HEK293 (cell line): Measurements from ENCODE around the gene ARPP19.

Experiments used
- KLF1 ChIP-seq: fragments of 450-650 bp; formaldehyde crosslinking; IDR thresholded peaks from 2 replicates; pipeline ENCODE4 v1.5.1; 2016; ENCODE audit warnings: missing biosample characterization, missing genetic modification characterization
- ZNF155 ChIP-seq: fragments of 450-650 bp; formaldehyde crosslinking; IDR thresholded peaks from 2 replicates; pipeline ENCODE4 v1.5.1; 2016; ENCODE audit warnings: missing biosample characterization, missing genetic modification characterization
- TF ChIP-seq, protein P1 (sequence below): fragments of 450-650 bp; IDR thresholded peaks from 2 replicates; pipeline ENCODE4 v1.5.1; 2018; ENCODE audit warnings: missing biosample characterization, missing genetic modification characterization
- TF ChIP-seq, protein P2 (sequence below): fragments of 450-650 bp; formaldehyde crosslinking; IDR thresholded peaks from 2 replicates; pipeline ENCODE4 v1.5.1; 2016; ENCODE audit warnings: missing biosample characterization, missing genetic modification characterization

DNA sequence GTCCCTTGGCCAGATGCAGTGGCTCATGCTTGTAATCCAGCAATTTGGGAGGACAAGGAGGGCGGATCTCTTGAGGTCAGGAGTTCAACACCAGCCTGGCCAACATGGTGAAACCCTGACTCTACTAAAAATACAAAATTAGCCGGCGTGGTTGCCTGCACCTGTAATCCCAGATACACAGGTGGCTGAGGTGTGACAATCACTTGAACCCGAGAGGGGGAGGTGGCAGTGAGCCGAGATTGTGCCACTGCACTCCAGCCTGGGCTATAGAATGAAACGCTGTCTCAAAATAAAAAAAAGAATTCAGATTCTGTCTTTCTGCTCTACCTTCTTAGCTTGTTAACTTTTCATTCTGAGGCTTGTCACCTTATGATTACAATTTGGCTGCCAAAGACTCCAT is 62.3 kb downstream of the ARPP19 start:
- TF ChIP-seq ZNF155 (tag by site-specific recombination), result no peak
- TF ChIP-seq, protein P1, sequence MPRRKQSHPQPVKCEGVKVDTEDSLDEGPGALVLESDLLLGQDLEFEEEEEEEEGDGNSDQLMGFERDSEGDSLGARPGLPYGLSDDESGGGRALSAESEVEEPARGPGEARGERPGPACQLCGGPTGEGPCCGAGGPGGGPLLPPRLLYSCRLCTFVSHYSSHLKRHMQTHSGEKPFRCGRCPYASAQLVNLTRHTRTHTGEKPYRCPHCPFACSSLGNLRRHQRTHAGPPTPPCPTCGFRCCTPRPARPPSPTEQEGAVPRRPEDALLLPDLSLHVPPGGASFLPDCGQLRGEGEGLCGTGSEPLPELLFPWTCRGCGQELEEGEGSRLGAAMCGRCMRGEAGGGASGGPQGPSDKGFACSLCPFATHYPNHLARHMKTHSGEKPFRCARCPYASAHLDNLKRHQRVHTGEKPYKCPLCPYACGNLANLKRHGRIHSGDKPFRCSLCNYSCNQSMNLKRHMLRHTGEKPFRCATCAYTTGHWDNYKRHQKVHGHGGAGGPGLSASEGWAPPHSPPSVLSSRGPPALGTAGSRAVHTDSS (tag by site-specific recombination), result no peak
- no peak for TF ChIP-seq KLF1
- TF ChIP-seq, protein P2, sequence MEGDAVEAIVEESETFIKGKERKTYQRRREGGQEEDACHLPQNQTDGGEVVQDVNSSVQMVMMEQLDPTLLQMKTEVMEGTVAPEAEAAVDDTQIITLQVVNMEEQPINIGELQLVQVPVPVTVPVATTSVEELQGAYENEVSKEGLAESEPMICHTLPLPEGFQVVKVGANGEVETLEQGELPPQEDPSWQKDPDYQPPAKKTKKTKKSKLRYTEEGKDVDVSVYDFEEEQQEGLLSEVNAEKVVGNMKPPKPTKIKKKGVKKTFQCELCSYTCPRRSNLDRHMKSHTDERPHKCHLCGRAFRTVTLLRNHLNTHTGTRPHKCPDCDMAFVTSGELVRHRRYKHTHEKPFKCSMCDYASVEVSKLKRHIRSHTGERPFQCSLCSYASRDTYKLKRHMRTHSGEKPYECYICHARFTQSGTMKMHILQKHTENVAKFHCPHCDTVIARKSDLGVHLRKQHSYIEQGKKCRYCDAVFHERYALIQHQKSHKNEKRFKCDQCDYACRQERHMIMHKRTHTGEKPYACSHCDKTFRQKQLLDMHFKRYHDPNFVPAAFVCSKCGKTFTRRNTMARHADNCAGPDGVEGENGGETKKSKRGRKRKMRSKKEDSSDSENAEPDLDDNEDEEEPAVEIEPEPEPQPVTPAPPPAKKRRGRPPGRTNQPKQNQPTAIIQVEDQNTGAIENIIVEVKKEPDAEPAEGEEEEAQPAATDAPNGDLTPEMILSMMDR (tag by site-specific recombination), result no peak
